ENCODE measurements around the gene CEACAM1.

Gene CEACAM1

GRCh38 chr19:42459926-42460325 lies 68.4 kb downstream of the CEACAM1 start:
- DNase-seq (ENCODE audit: low spot score), result no peak
- TF ChIP-seq CTCF (IDR thresholded peaks at IDR 0.05; ENCODE audit: borderline replicate concordance, control extremely low read depth, extremely low read depth, insufficient read depth, missing control alignments), result no peak
- in situ Hi-C loops (cut with MboI; ENCODE audit: low sequenced_read_pairs, unreplicated experiment), result loop anchor here (5.0 kb wide), 1 partner anchor 67 kb away; the partner anchor contains the start of gene CEACAM1

Measured in GM13976 (cell line).